A673 (cell line): Measurements from ENCODE around the gene SLC29A2. TPM values are rescaled to one million over a fixed set of nuclear protein-coding genes. Genes with fewer than 3 reads are reported as not detected.

Source experiments
- BruUV-seq: library from RNA; stranded (reverse); fragments of 400-500 nt; replicated peaks from 2 replicates; lab custom pipeline; 2021; lab: Mats Ljungman, UMichigan
- CTCF ChIA-PET: fragments of 300-600 bp; sonication (Branson Sonifier 250); formaldehyde crosslinking; loops from one replicate; lab custom pipeline; 2022; ENCODE audit warnings: antibody characterized with exemption; lab: Charles Lee
- POLR2A ChIA-PET: fragments of 300-600 bp; sonication (Branson Sonifier 250); formaldehyde crosslinking; loops from one replicate; lab custom pipeline; 2022; ENCODE audit warnings: antibody characterized with exemption; ENCODE audit not compliant: low non-redundant PET; lab: Charles Lee
- DNase-seq: peaks from one replicate; pipeline ENCODE4 v3.0.0-alpha.2; 2015; ENCODE audit warnings: low spot score
- H3K27ac ChIP-seq: fragments of 200-600 bp; sonication (generic); 2 replicates; pipeline ENCODE4 v1.5.1; 2016; ENCODE audit warnings: mixed run types, low read depth, mild to moderate bottlenecking, mixed read lengths, antibody characterized with exemption, low read length; ENCODE audit not compliant: poor library complexity, severe bottlenecking
- H3K27me3 ChIP-seq: fragments of 200-600 bp; sonication (generic); replicated peaks from 2 replicates; pipeline ENCODE4 v1.6.1; 2017; ENCODE audit warnings: mixed run types, low read depth, mild to moderate bottlenecking, mixed read lengths, antibody characterized with exemption, low read length; ENCODE audit not compliant: insufficient read depth, poor library complexity
- H3K36me3 ChIP-seq: fragments of 200-600 bp; sonication (generic); 2 replicates; pipeline ENCODE4 v1.6.1; 2016; ENCODE audit warnings: mixed run types, mild to moderate bottlenecking, mixed read lengths, antibody characterized with exemption, low read length; ENCODE audit not compliant: insufficient read depth, poor library complexity, severe bottlenecking
- H3K4me1 ChIP-seq: fragments of 200-600 bp; sonication (generic); 2 replicates; pipeline ENCODE4 v1.6.1; 2017; ENCODE audit warnings: mixed run types, mild to moderate bottlenecking, mixed read lengths, antibody characterized with exemption, low read length; ENCODE audit not compliant: insufficient read depth, poor library complexity, severe bottlenecking
- H3K4me3 ChIP-seq: fragments of 200-600 bp; sonication (generic); 2 replicates; pipeline ENCODE4 v1.5.1; 2016; ENCODE audit warnings: low read depth, mixed run types, mild to moderate bottlenecking, mixed read lengths, low read length; ENCODE audit not compliant: poor library complexity, severe bottlenecking
- H3K9me3 ChIP-seq: fragments of 200-600 bp; sonication (generic); 2 replicates; pipeline ENCODE4 v1.6.1; 2016; ENCODE audit warnings: mixed run types, low read depth, mild to moderate bottlenecking, mixed read lengths, antibody characterized with exemption, low read length; ENCODE audit not compliant: poor library complexity, severe bottlenecking
- CTCF ChIP-seq: fragments of 300-800, 200-600 bp; sonication (generic); conservative IDR thresholded peaks from 2 replicates; pipeline ENCODE4 v1.5.1; 2017; ENCODE audit warnings: low read depth, mild to moderate bottlenecking, antibody characterized with exemption, low read length, moderate library complexity, mixed read lengths
- EZH2 ChIP-seq: fragments of 200-600 bp; sonication (generic); IDR thresholded peaks from 2 replicates; pipeline ENCODE4 v1.6.1; 2017; ENCODE audit warnings: borderline replicate concordance, low read depth, mild to moderate bottlenecking, mixed read lengths, antibody characterized with exemption, low read length; ENCODE audit not compliant: poor library complexity, severe bottlenecking
- intact Hi-C: fragments of 100-400 bp; cut with micrococcal nuclease; formaldehyde crosslinking; loops from one replicate; pipeline ENCODE4 v1.10.0; 2022; ENCODE audit not compliant: unreplicated experiment
- total RNA-seq: library from RNA; stranded (reverse); gene quantifications from 2 replicates; pipeline ENCODE4 v1.2.3, GENCODE V29; 2021

The SLC29A2 gene
- total RNA-seq, 1 experiment from 2014 or later, result 62.4 TPM

GRCh38 chr11:66336234-66337102 lies 35.1 kb downstream of the SLC29A2 start, which contains the start of gene RIN1:
Gene RIN1, minus strand, starts transcription at chr11:66336434. Its CDS starts 32 bp downstream, at chr11:66336402.
- intact Hi-C loops, result no loop called here
- BruUV-seq, result no TSS peak

GRCh38 chr11:66335531-66336233 lies 35.9 kb downstream of the SLC29A2 start:
- intact Hi-C loops, result no loop called here
- H3K4me1 ChIP-seq, result peaks cover 25% of the 10 kb centered on the region

More at GRCh38 chr11:66336234-66337102, 35.1 kb downstream of the SLC29A2 start, which contains the start of gene RIN1:
- DNase-seq, result peak; percentile 68
- Histone ChIP-seq H3K4me3 (peak within 1 kb of the TSS; percentile 38), H3K4me1 (peaks cover 25% of the 10 kb centered on the region), H3K27ac (peak within 1 kb of the TSS; percentile 69), H3K27me3 (no peaks in the 10 kb centered on the region), H3K9me3 (no peaks in the 10 kb centered on the region), H3K36me3 (peaks cover 10% of the 10 kb centered on the region)
- ChIA-PET POLR2A (no interaction called here), CTCF (no interaction called here)
- TF ChIP-seq EZH2, result no peak
- TF ChIP-seq CTCF, result peak; percentile 56

More at GRCh38 chr11:66335531-66336233, 35.9 kb downstream of the SLC29A2 start:
- H3K36me3 ChIP-seq, result peaks cover 7% of the 10 kb centered on the region
- peak overlapping the region; percentile 38 for H3K4me3 ChIP-seq
- POLR2A ChIA-PET, result interaction anchor here (0.5 kb wide), 1 partner anchor 35 kb away, joined by 7 read pairs; no protein-coding TSS in a partner anchor
- H3K27ac ChIP-seq, result peak overlapping the region; percentile 69
- H3K9me3 ChIP-seq, result no peaks in the 10 kb centered on the region
- TF ChIP-seq EZH2 (no peak), CTCF (no peak)
- DNase-seq, result no peak
- no peaks in the 10 kb centered on the region for H3K27me3 ChIP-seq
- CTCF ChIA-PET, result interaction anchor here (1.0 kb wide), 1 partner anchor 24 kb away, joined by 3 read pairs; no protein-coding TSS in a partner anchor
- no TSS peak for BruUV-seq
